SK-N-SH treated with all-trans-retinoic acid at 6 μM for 48 hours (cell line): ENCODE results near the gene FFAR3.

Experiments
- ATAC-seq: fragments of 200-7000 bp; cut with Tn5 transposase; 3 replicates; pipeline ENCODE4 v1.9.1; 2020; ENCODE audit warnings: mild to moderate bottlenecking, moderate library complexity
- ARNTL ChIP-seq: fragments of 450-650 bp; formaldehyde crosslinking; IDR thresholded peaks from 2 replicates; pipeline ENCODE4 v1.5.0; 2020; ENCODE audit warnings: low read depth, mild to moderate bottlenecking, moderate library complexity, borderline replicate concordance
- BACH2 ChIP-seq: fragments of 250-450 bp; sonication (Bioruptor Pico); IDR thresholded peaks from 2 replicates; pipeline ENCODE4 v1.9.0; 2021; ENCODE audit warnings: mild to moderate bottlenecking, borderline replicate concordance
- CSDC2 ChIP-seq: fragments of 250-450 bp; sonication (Bioruptor Pico); IDR thresholded peaks from 2 replicates; pipeline ENCODE4 v1.5.0; 2020; ENCODE audit warnings: mild to moderate bottlenecking, moderate library complexity
- ESRRG ChIP-seq: fragments of 250-450 bp; sonication (Bioruptor Pico); IDR thresholded peaks from 2 replicates; pipeline ENCODE4 v1.6.1; 2021; ENCODE audit warnings: mild to moderate bottlenecking
- GLIS3 ChIP-seq: fragments of 250-450 bp; sonication (Bioruptor Pico); IDR thresholded peaks from 2 replicates; pipeline ENCODE4 v1.5.0; 2020; ENCODE audit warnings: mild to moderate bottlenecking, moderate library complexity
- ISL1 ChIP-seq: fragments of 250-450 bp; sonication (Bioruptor Pico); IDR thresholded peaks from 2 replicates; pipeline ENCODE4 v2.1.2; 2022; ENCODE audit warnings: mild to moderate bottlenecking, moderate library complexity
- PPARA ChIP-seq: fragments of 250-450 bp; sonication (Bioruptor Pico); IDR thresholded peaks from 2 replicates; pipeline ENCODE4 v1.5.0; 2020; ENCODE audit warnings: mild to moderate bottlenecking, borderline replicate concordance
- RARB ChIP-seq: fragments of 250-450 bp; sonication (Bioruptor Pico); IDR thresholded peaks from 2 replicates; pipeline ENCODE4 v1.8.0; 2021; ENCODE audit warnings: mild to moderate bottlenecking, moderate library complexity
- SNAI2 ChIP-seq: fragments of 250-450 bp; sonication (Bioruptor Pico); IDR thresholded peaks from 2 replicates; pipeline ENCODE4 v1.5.0; 2020; ENCODE audit warnings: mild to moderate bottlenecking, moderate library complexity
- TCF4 ChIP-seq: fragments of 250-450 bp; sonication (Bioruptor Pico); IDR thresholded peaks from 2 replicates; pipeline ENCODE4 v1.8.0; 2021; ENCODE audit warnings: mild to moderate bottlenecking, moderate library complexity, borderline replicate concordance
- TOX ChIP-seq: fragments of 250-450 bp; sonication (Bioruptor Pico); IDR thresholded peaks from 2 replicates; pipeline ENCODE4 v1.8.0; 2021; ENCODE audit warnings: mild to moderate bottlenecking, moderate library complexity, borderline replicate concordance
- ZFP3 ChIP-seq: fragments of 250-450 bp; sonication (Bioruptor Pico); IDR thresholded peaks from 2 replicates; pipeline ENCODE4 v1.5.0; 2020; ENCODE audit warnings: mild to moderate bottlenecking, moderate library complexity
- ZFP30 ChIP-seq: fragments of 450-650 bp; formaldehyde crosslinking; IDR thresholded peaks from 2 replicates; pipeline ENCODE4 v1.5.0; 2022; ENCODE audit warnings: mild to moderate bottlenecking, moderate library complexity
- ZNF565 ChIP-seq: fragments of 450-650 bp; formaldehyde crosslinking; conservative IDR thresholded peaks from 2 replicates; pipeline ENCODE4 v1.5.0; 2020; ENCODE audit warnings: low read depth, mild to moderate bottlenecking, moderate library complexity
- ZNF8 ChIP-seq: fragments of 450-650 bp; formaldehyde crosslinking; IDR thresholded peaks from 2 replicates; pipeline ENCODE4 v1.5.0; 2020; ENCODE audit warnings: mild to moderate bottlenecking, moderate library complexity
- TF ChIP-seq, protein P1 (sequence below): fragments of 250-450 bp; sonication (Bioruptor Pico); IDR thresholded peaks from 2 replicates; pipeline ENCODE4 v1.5.0; 2020; ENCODE audit warnings: mild to moderate bottlenecking, moderate library complexity
- TF ChIP-seq, protein P2 (sequence below): fragments of 250-450 bp; sonication (Bioruptor Pico); IDR thresholded peaks from 2 replicates; pipeline ENCODE4 v1.8.0; 2020; ENCODE audit warnings: mild to moderate bottlenecking, moderate library complexity, borderline replicate concordance
- TF ChIP-seq, protein P3 (sequence below): fragments of 250-450 bp; sonication (Bioruptor Pico); IDR thresholded peaks from 2 replicates; pipeline ENCODE4 v1.5.1; 2021; ENCODE audit warnings: mild to moderate bottlenecking, moderate library complexity
- TF ChIP-seq, protein P4 (sequence below): fragments of 250-450 bp; sonication (Bioruptor Pico); IDR thresholded peaks from 2 replicates; pipeline ENCODE4 v1.5.1; 2020; ENCODE audit warnings: low read depth, mild to moderate bottlenecking, moderate library complexity
- TF ChIP-seq, protein P5 (sequence below): fragments of 250-450 bp; sonication (Bioruptor Pico); IDR thresholded peaks from 2 replicates; pipeline ENCODE4 v1.8.0; 2021; ENCODE audit warnings: low read depth, mild to moderate bottlenecking, moderate library complexity, borderline replicate concordance

Gene FFAR3

DNA sequence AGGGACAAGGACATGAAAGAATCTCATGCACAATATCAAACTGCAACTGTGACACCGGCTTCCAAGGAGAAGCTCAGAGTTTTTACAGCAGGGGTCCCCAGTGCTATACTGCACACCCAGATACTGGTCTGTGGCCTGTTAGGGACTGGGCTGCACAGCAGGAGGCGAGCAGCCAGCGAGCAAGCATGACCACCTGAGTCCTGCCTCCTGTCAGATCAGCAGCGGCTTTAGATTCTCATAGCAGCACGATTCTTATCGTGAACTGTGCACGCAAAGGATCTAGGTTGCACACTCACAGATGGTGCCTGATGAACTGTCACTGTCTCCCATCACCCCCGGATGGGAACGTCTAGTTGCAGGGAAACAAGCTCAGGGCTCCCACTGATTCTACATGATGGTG is 42.4 kb upstream of the FFAR3 start:
- no peak for ATAC-seq
- TF ChIP-seq ZNF565 (CRISPR knock-in tag) = no peak
- TF ChIP-seq, protein P1, sequence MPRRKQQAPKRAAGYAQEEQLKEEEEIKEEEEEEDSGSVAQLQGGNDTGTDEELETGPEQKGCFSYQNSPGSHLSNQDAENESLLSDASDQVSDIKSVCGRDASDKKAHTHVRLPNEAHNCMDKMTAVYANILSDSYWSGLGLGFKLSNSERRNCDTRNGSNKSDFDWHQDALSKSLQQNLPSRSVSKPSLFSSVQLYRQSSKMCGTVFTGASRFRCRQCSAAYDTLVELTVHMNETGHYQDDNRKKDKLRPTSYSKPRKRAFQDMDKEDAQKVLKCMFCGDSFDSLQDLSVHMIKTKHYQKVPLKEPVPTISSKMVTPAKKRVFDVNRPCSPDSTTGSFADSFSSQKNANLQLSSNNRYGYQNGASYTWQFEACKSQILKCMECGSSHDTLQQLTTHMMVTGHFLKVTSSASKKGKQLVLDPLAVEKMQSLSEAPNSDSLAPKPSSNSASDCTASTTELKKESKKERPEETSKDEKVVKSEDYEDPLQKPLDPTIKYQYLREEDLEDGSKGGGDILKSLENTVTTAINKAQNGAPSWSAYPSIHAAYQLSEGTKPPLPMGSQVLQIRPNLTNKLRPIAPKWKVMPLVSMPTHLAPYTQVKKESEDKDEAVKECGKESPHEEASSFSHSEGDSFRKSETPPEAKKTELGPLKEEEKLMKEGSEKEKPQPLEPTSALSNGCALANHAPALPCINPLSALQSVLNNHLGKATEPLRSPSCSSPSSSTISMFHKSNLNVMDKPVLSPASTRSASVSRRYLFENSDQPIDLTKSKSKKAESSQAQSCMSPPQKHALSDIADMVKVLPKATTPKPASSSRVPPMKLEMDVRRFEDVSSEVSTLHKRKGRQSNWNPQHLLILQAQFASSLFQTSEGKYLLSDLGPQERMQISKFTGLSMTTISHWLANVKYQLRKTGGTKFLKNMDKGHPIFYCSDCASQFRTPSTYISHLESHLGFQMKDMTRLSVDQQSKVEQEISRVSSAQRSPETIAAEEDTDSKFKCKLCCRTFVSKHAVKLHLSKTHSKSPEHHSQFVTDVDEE = no peak
- no peak for TF ChIP-seq SNAI2 (CRISPR knock-in tag)
- no peak for TF ChIP-seq ZFP3 (CRISPR knock-in tag)
- TF ChIP-seq, protein P2, sequence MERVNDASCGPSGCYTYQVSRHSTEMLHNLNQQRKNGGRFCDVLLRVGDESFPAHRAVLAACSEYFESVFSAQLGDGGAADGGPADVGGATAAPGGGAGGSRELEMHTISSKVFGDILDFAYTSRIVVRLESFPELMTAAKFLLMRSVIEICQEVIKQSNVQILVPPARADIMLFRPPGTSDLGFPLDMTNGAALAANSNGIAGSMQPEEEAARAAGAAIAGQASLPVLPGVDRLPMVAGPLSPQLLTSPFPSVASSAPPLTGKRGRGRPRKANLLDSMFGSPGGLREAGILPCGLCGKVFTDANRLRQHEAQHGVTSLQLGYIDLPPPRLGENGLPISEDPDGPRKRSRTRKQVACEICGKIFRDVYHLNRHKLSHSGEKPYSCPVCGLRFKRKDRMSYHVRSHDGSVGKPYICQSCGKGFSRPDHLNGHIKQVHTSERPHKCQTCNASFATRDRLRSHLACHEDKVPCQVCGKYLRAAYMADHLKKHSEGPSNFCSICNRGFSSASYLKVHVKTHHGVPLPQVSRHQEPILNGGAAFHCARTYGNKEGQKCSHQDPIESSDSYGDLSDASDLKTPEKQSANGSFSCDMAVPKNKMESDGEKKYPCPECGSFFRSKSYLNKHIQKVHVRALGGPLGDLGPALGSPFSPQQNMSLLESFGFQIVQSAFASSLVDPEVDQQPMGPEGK (CRISPR knock-in tag) = no peak
- TF ChIP-seq, protein P3, sequence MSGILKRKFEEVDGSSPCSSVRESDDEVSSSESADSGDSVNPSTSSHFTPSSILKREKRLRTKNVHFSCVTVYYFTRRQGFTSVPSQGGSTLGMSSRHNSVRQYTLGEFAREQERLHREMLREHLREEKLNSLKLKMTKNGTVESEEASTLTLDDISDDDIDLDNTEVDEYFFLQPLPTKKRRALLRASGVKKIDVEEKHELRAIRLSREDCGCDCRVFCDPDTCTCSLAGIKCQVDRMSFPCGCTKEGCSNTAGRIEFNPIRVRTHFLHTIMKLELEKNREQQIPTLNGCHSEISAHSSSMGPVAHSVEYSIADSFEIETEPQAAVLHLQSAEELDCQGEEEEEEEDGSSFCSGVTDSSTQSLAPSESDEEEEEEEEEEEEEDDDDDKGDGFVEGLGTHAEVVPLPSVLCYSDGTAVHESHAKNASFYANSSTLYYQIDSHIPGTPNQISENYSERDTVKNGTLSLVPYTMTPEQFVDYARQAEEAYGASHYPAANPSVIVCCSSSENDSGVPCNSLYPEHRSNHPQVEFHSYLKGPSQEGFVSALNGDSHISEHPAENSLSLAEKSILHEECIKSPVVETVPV (CRISPR knock-in tag) = no peak
- TF ChIP-seq ZNF8 (CRISPR knock-in tag) = no peak
- TF ChIP-seq, protein P4, sequence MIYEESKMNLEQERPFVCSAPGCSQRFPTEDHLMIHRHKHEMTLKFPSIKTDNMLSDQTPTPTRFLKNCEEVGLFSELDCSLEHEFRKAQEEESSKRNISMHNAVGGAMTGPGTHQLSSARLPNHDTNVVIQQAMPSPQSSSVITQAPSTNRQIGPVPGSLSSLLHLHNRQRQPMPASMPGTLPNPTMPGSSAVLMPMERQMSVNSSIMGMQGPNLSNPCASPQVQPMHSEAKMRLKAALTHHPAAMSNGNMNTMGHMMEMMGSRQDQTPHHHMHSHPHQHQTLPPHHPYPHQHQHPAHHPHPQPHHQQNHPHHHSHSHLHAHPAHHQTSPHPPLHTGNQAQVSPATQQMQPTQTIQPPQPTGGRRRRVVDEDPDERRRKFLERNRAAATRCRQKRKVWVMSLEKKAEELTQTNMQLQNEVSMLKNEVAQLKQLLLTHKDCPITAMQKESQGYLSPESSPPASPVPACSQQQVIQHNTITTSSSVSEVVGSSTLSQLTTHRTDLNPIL = no peak
- no peak for TF ChIP-seq ISL1 (CRISPR knock-in tag)
- TF ChIP-seq TOX (CRISPR knock-in tag) = no peak
- no peak for TF ChIP-seq ARNTL
- TF ChIP-seq BACH2 = no peak
- TF ChIP-seq CSDC2 (CRISPR knock-in tag) = no peak
- no peak for TF ChIP-seq PPARA (CRISPR knock-in tag)
- no peak for TF ChIP-seq TCF4 (CRISPR knock-in tag)
- TF ChIP-seq ESRRG (CRISPR knock-in tag) = no peak
- TF ChIP-seq, protein P5, sequence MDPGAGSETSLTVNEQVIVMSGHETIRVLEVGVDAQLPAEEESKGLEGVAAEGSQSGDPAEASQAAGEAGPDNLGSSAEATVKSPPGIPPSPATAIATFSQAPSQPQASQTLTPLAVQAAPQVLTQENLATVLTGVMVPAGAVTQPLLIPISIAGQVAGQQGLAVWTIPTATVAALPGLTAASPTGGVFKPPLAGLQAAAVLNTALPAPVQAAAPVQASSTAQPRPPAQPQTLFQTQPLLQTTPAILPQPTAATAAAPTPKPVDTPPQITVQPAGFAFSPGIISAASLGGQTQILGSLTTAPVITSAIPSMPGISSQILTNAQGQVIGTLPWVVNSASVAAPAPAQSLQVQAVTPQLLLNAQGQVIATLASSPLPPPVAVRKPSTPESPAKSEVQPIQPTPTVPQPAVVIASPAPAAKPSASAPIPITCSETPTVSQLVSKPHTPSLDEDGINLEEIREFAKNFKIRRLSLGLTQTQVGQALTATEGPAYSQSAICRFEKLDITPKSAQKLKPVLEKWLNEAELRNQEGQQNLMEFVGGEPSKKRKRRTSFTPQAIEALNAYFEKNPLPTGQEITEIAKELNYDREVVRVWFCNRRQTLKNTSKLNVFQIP = no peak
- no peak for TF ChIP-seq GLIS3
- no peak for TF ChIP-seq RARB (CRISPR knock-in tag)

DNA sequence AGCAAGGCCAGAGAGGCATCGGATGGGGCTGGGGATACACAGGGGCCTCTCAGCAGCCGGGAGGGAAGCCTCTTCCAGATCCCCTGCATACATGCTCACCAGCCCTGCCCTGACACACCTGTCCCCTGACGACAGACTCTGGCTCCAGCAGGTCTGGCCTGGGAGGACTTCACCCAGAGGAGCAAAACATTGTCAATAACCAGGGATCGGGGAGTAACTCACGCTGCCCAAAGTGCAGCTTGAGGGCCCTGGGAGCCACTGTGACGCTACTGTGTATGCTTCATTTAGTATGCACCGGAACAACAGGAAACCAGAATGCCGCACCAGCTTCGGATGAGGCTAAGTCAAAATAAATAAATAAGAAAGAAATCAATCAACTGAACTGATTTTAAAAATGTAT is 41.7 kb upstream of the FFAR3 start:
- ATAC-seq = no peak
- TF ChIP-seq, protein P5 = no peak
- TF ChIP-seq CSDC2 (CRISPR knock-in tag) (no peak), GLIS3 (no peak), ZFP30 (no peak), TOX (CRISPR knock-in tag) (no peak), TCF4 (CRISPR knock-in tag) (no peak), BACH2 (no peak), ISL1 (CRISPR knock-in tag) (no peak), PPARA (CRISPR knock-in tag) (no peak), ESRRG (CRISPR knock-in tag) (no peak), SNAI2 (CRISPR knock-in tag) (no peak), ARNTL (no peak)
- TF ChIP-seq, protein P2 (CRISPR knock-in tag) = no peak
- TF ChIP-seq, protein P3 (CRISPR knock-in tag) = no peak
- TF ChIP-seq, all 23 proteins: peak for 0
